Spleen (tissue), 11 donors: ENCODE data around the gene RMI2. TPM values are rescaled to one million over a fixed set of nuclear protein-coding genes. Genes with fewer than 3 reads are reported as not detected.

Experiments
- DNase-seq: peaks from one replicate; pipeline ENCODE4 v3.0.0-alpha.2; 2020
- H3K27ac ChIP-seq, 8 donors: fragments of 200-600 bp; sonication (generic) in 7 of 8; 1 replicate in 4 of 8; 2 replicates in 4 of 8; pipeline versions ENCODE4 v1.5.0 to v1.8.0; 2016 to 2021; ENCODE audit warnings: inconsistent platforms in 4 of 8, mild to moderate bottlenecking in 4 of 8, moderate library complexity in 1 of 8
- H3K27me3 ChIP-seq, 7 donors: fragments of 200-600 bp; sonication (generic) in 6 of 7; replicated peaks in 1 of 7; 1 replicate in 4 of 7; 2 replicates in 3 of 7; pipeline versions ENCODE4 v1.5.0 to v1.8.0; 2016 to 2021; ENCODE audit warnings: inconsistent platforms in 3 of 7, mild to moderate bottlenecking in 1 of 7
- H3K36me3 ChIP-seq, 6 donors: fragments of 200-600 bp; sonication (generic) in 5 of 6; 1 replicate in 4 of 6; 2 replicates in 2 of 6; pipeline versions ENCODE4 v1.5.0 to v1.8.0; 2016 to 2021; ENCODE audit warnings: inconsistent platforms in 2 of 6
- H3K4me1 ChIP-seq, 6 donors: fragments of 200-600 bp; sonication (generic) in 5 of 6; 1 replicate in 3 of 6; 2 replicates in 3 of 6; pipeline versions ENCODE4 v1.5.0 to v1.8.0; 2016 to 2021; ENCODE audit warnings: inconsistent platforms in 3 of 6
- H3K4me3 ChIP-seq, 8 donors: fragments of 200-600 bp; sonication (generic) in 7 of 8; 1 replicate in 4 of 8; 2 replicates in 4 of 8; pipeline versions ENCODE4 v1.5.0 to v1.8.0; 2016 to 2021; ENCODE audit warnings: inconsistent platforms in 4 of 8, mild to moderate bottlenecking in 4 of 8, moderate library complexity in 2 of 8
- H3K9me3 ChIP-seq, 8 donors: fragments of 200-600 bp; sonication (generic) in 7 of 8; 1 replicate in 4 of 8; 2 replicates in 4 of 8; pipeline versions ENCODE4 v1.5.0 to v1.8.0; 2016 to 2021; ENCODE audit warnings: inconsistent platforms in 4 of 8
- CTCF ChIP-seq, 11 experiments: fragments of 200-600 bp in 7 of 11; fragments of 450-650 bp in 4 of 11; sonication (generic) in 4 of 11; IDR thresholded peaks in 8 of 11; conservative IDR thresholded peaks in 3 of 11; 1 replicate in 7 of 11; 2 replicates in 4 of 11; pipeline versions ENCODE4 v1.4.0 to v1.8.0; 2016 to 2021; ENCODE audit warnings: antibody characterized with exemption in 11 of 11, inconsistent platforms in 4 of 11, mild to moderate bottlenecking in 1 of 11
- POLR2A ChIP-seq, 3 donors: fragments of 450-650 bp; IDR thresholded peaks; one replicate each; pipeline ENCODE4 v1.5.1; 2017; ENCODE audit warnings: antibody characterized with exemption in 3 of 3, mild to moderate bottlenecking in 1 of 3
- POLR2AphosphoS5 ChIP-seq, 3 donors: sonication (generic); formaldehyde crosslinking; IDR thresholded peaks; one replicate each; pipeline ENCODE4 v1.5.1; 2017; ENCODE audit warnings: antibody characterized with exemption in 3 of 3
- WGBS, 5 donors: extraction: QIAGEN DNeasy Blood & Tissue Kit in 3 of 5; methylation state at CpG; one replicate each; pipeline versions ENCODE4 v1.1.5 to v1.1.7; 2013 to 2018; 5-methylcytosine and 5-hydroxymethylcytosine counted together
- intact Hi-C: fragments of 100-400 bp; cut with DNase I; formaldehyde crosslinking; loops from one replicate; pipeline ENCODE4 v1.15.0; 2023; ENCODE audit warnings: low total_unique reads
- polyA plus RNA-seq, 3 donors: library from polyadenylated mRNA; stranded (reverse); fragments of 200-250 nt; gene quantifications; one replicate each; pipeline ENCODE4 v1.2.1, GENCODE V29; 2013
- total RNA-seq, 7 donors: library from RNA; depleted of rRNA in 3 of 7; stranded (reverse); fragments of >200 nt in 3 of 7; fragmentation: NEBNext Ultra II Directional in 4 of 7; extraction: Animal tissue kit (Norgen Biotek cat#: 25700) in 4 of 7; gene quantifications; one replicate each; pipeline versions ENCODE4 v1.1.0 to v1.2.1, GENCODE V29; 2016 to 2021
- donor health status: healthy with polysubstance abuse.
- donor health status: DM: no; HTN: no; CAD: no; lungs with moderate emphysema.
- donor health status: DM: no; HTN: no; CAD: no.
- donor health status: Bipolar disorder and iron deficiency.
- donor health status: healthy.
- donor health status: DM: no; HTN: no; CAD: no.
- donor health status: DM: yes; HTN: yes; CAD: no.

RMI2 gene
- total and polyA plus RNA-seq, 10 donors, result 2.4 to 23.6 (median 4.7) TPM

- DNase-seq, result no peak
- intact Hi-C loops, result no loop called here
- no peak for TF ChIP-seq POLR2AphosphoS5 (IDR thresholded peaks at IDR 0.05)
- no peak for TF ChIP-seq POLR2A (IDR thresholded peaks at IDR 0.05)
- TF ChIP-seq CTCF (IDR thresholded peaks at IDR 0.05 in 8 of 11, conservative IDR thresholded peaks at IDR 0.05 in 3 of 11), result no peak
- 71 to 80% (median 76%) methylated on average over 3 of the region's 3 CpGs for WGBS, 5 donors
- no peaks in the 10 kb centered on the region for H3K9me3 ChIP-seq
- H3K27me3 ChIP-seq, result no peaks in the 10 kb centered on the region
- no peak overlapping the region for H3K4me3 ChIP-seq
- no peaks in the 10 kb centered on the region for H3K36me3 ChIP-seq
- H3K4me1 ChIP-seq, result peaks cover 43 to 51% (median 49%) of the 10 kb centered on the region in 6 donors
- peak overlapping the region in 3 of 8 donors; percentile 74 to 80 (median 80) for H3K27ac ChIP-seq
Measured at GRCh38 chr16:11329891-11330290, 15.4 kb upstream of the RMI2 start.

- 83 to 94% (median 92%) methylated on average over 5 of the region's 5 CpGs for WGBS, 5 donors
- Histone ChIP-seq H3K36me3 (no peaks in the 10 kb centered on the region), H3K9me3 (no peaks in the 10 kb centered on the region), H3K27me3 (no peaks in the 10 kb centered on the region), H3K4me1 (peaks cover 36 to 43% (median 41%) of the 10 kb centered on the region in 6 donors), H3K4me3 (no peak overlapping the region), H3K27ac (no peak overlapping the region)
- DNase-seq, result no peak
- intact Hi-C loops, result no loop called here
- TF ChIP-seq POLR2A (IDR thresholded peaks at IDR 0.05) (no peak), POLR2AphosphoS5 (IDR thresholded peaks at IDR 0.05) (no peak), CTCF (IDR thresholded peaks at IDR 0.05 in 8 of 11, conservative IDR thresholded peaks at IDR 0.05 in 3 of 11) (no peak)
Measured at GRCh38 chr16:11330526-11331237, 14.6 kb upstream of the RMI2 start.

GRCh38 chr16:11331967-11332366 is 13.3 kb upstream of the RMI2 start:
- Histone ChIP-seq H3K4me1 (peaks cover 23 to 30% (median 28%) of the 10 kb centered on the region in 6 donors), H3K36me3 (no peaks in the 10 kb centered on the region), H3K9me3 (no peaks in the 10 kb centered on the region), H3K27ac (no peak overlapping the region), H3K27me3 (no peaks in the 10 kb centered on the region), H3K4me3 (no peak overlapping the region)
- 92 to 100% (median 97%) methylated on average over 2 of the region's 2 CpGs for WGBS, 5 donors
- no peak for DNase-seq
- intact Hi-C loops, result no loop called here
- TF ChIP-seq POLR2AphosphoS5 (IDR thresholded peaks at IDR 0.05), result no peak
- no peak for TF ChIP-seq POLR2A (IDR thresholded peaks at IDR 0.05)
- TF ChIP-seq CTCF (IDR thresholded peaks at IDR 0.05 in 8 of 11, conservative IDR thresholded peaks at IDR 0.05 in 3 of 11), result no peak

GRCh38 chr16:11333010-11333409 is 12.2 kb upstream of the RMI2 start:
- intact Hi-C loops, result no loop called here

More at GRCh38 chr16:11333010-11333409, 12.2 kb upstream of the RMI2 start:
- Histone ChIP-seq H3K9me3 (no peaks in the 10 kb centered on the region), H3K4me3 (no peak overlapping the region), H3K27me3 (no peaks in the 10 kb centered on the region), H3K36me3 (no peaks in the 10 kb centered on the region), H3K4me1 (peaks cover 17 to 20% (median 18%) of the 10 kb centered on the region in 6 donors), H3K27ac (no peak overlapping the region)
- DNase-seq, result no peak
- 66 to 86% (median 69%) methylated on average over 8 to 9 of the region's 9 CpGs for WGBS, 5 donors
- TF ChIP-seq POLR2AphosphoS5 (IDR thresholded peaks at IDR 0.05) (no peak), CTCF (IDR thresholded peaks at IDR 0.05 in 8 of 11, conservative IDR thresholded peaks at IDR 0.05 in 3 of 11) (no peak), POLR2A (IDR thresholded peaks at IDR 0.05) (no peak)
